SU-DHL-6 (cell line): ENCODE data around the gene IP6K3.

Experiments
- EZH2phosphoT487 ChIP-seq: fragments of 200-600 bp; sonication (generic), shearing (Covaris generic); conservative IDR thresholded peaks from 2 replicates; pipeline ENCODE4 v1.6.1; 2018; ENCODE audit warnings: mild to moderate bottlenecking, antibody characterized with exemption, low read length, moderate library complexity, mixed read lengths
- TF ChIP-seq, protein P1 (sequence below): fragments of 200-600 bp; sonication (generic); IDR thresholded peaks from one replicate; pipeline ENCODE4 v1.5.1; 2017; ENCODE audit warnings: antibody characterized with exemption, mild to moderate bottlenecking, low read length, moderate library complexity; ENCODE audit not compliant: insufficient read depth, poor library complexity, severe bottlenecking

GRCh38 chr6:33686981-33687975, 59.4 kb downstream of the IP6K3 start:
- TF ChIP-seq, protein P1, sequence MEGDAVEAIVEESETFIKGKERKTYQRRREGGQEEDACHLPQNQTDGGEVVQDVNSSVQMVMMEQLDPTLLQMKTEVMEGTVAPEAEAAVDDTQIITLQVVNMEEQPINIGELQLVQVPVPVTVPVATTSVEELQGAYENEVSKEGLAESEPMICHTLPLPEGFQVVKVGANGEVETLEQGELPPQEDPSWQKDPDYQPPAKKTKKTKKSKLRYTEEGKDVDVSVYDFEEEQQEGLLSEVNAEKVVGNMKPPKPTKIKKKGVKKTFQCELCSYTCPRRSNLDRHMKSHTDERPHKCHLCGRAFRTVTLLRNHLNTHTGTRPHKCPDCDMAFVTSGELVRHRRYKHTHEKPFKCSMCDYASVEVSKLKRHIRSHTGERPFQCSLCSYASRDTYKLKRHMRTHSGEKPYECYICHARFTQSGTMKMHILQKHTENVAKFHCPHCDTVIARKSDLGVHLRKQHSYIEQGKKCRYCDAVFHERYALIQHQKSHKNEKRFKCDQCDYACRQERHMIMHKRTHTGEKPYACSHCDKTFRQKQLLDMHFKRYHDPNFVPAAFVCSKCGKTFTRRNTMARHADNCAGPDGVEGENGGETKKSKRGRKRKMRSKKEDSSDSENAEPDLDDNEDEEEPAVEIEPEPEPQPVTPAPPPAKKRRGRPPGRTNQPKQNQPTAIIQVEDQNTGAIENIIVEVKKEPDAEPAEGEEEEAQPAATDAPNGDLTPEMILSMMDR: no peak
- TF ChIP-seq EZH2phosphoT487: no peak
